H1 (cell line): ENCODE data around the gene SGMS1. TPM values are rescaled to one million over a fixed set of nuclear protein-coding genes. Genes with fewer than 3 reads are reported as not detected.
A peak's percentile ranks its signal among the peaks of the same experiment; 100 is the strongest.

Experiments
- CTCF ChIA-PET: fragments of 300-600 bp; sonication (Branson Sonifier 250); formaldehyde crosslinking; loops from one replicate; lab custom pipeline; 2021; ENCODE audit not compliant: partially characterized antibody; lab: Charles Lee
- POLR2A ChIA-PET: fragments of 300-600 bp; sonication (Branson Sonifier 250); formaldehyde crosslinking; loops from one replicate; lab custom pipeline; 2021; ENCODE audit warnings: inconsistent platforms; ENCODE audit not compliant: partially characterized antibody; lab: Charles Lee
- DNase-seq, 2 experiments: peaks; one replicate each; pipeline versions ENCODE4 v3.0.0 to v3.0.0-alpha.2; 2010 to 2022; ENCODE audit warnings: low spot score in 2 of 2, low read depth in 1 of 2, mixed read lengths in 1 of 2
- FAIRE-seq: peaks from 2 replicates; lab custom pipeline; 2011; peaks lifted over from hg19 to GRCh38; lab: Jason Lieb, UNC
- H2AFZ ChIP-seq: 2 replicates; pipeline ENCODE4 v1.8.1; 2012; ENCODE audit warnings: low read length, inconsistent platforms
- H2AK5ac ChIP-seq: 2 replicates; pipeline ENCODE4 v1.6.1; 2013; ENCODE audit warnings: low read depth, low read length
- H2BK120ac ChIP-seq: replicated peaks from 2 replicates; pipeline ENCODE3; 2013; ENCODE audit warnings: low read depth, low read length, inconsistent platforms
- H2BK12ac ChIP-seq: 2 replicates; pipeline ENCODE4 v1.6.1; 2013; ENCODE audit warnings: low read depth, low read length
- H2BK15ac ChIP-seq: 2 replicates; pipeline ENCODE4 v1.6.1; 2013; ENCODE audit warnings: low read length
- H2BK20ac ChIP-seq: 2 replicates; pipeline ENCODE4 v1.6.1; 2013; ENCODE audit warnings: low read length
- H2BK5ac ChIP-seq: 2 replicates; pipeline ENCODE4 v1.6.1; 2013; ENCODE audit warnings: low read depth, low read length
- H3K14ac ChIP-seq: 2 replicates; pipeline ENCODE4 v1.6.1; 2013; ENCODE audit warnings: inconsistent platforms; ENCODE audit not compliant: insufficient read length
- H3K18ac ChIP-seq: 2 replicates; pipeline ENCODE4 v1.6.1; 2013; ENCODE audit warnings: low read length; ENCODE audit errors: extremely low read depth
- H3K23ac ChIP-seq: 2 replicates; pipeline ENCODE4 v1.6.1; 2013; ENCODE audit warnings: inconsistent platforms; ENCODE audit not compliant: insufficient read length
- H3K23me2 ChIP-seq: 2 replicates; pipeline ENCODE4 v1.6.1; 2013; ENCODE audit warnings: low read depth, low read length
- H3K27ac ChIP-seq: 2 replicates; pipeline ENCODE4 v1.6.1; 2011; ENCODE audit warnings: low read depth, low read length, inconsistent platforms
- H3K27me3 ChIP-seq, 4 experiments: replicated peaks in 1 of 4; 1 replicate in 1 of 4; 2 replicates in 3 of 4; pipeline versions ENCODE4 v1.6.1 to v1.8.1; 2011 to 2013; ENCODE audit warnings: low read length in 3 of 4, mild to moderate bottlenecking in 3 of 4, inconsistent platforms in 2 of 4, mixed read lengths in 2 of 4, moderate library complexity in 1 of 4; ENCODE audit not compliant: control insufficient read depth in 3 of 4, insufficient read depth in 3 of 4; ENCODE audit errors: extremely low read depth in 1 of 4
- H3K36me3 ChIP-seq, 4 experiments: 2 replicates each; pipeline versions ENCODE4 v1.6.1 to v1.8.1; 2011 to 2013; ENCODE audit warnings: mild to moderate bottlenecking in 4 of 4, low read length in 3 of 4, moderate library complexity in 2 of 4, control low read depth in 1 of 4, inconsistent platforms in 1 of 4; ENCODE audit not compliant: insufficient read depth in 4 of 4, control insufficient read depth in 2 of 4
- H3K4ac ChIP-seq: replicated peaks from 2 replicates; pipeline ENCODE3; 2013; ENCODE audit warnings: low read length, low read depth, mixed read lengths, inconsistent platforms; ENCODE audit not compliant: insufficient read length
- H3K4me1 ChIP-seq, 4 experiments: replicated peaks in 1 of 4; 1 replicate in 1 of 4; 2 replicates in 3 of 4; pipeline versions ENCODE4 v1.6.1 to v1.8.1; 2011 to 2013; ENCODE audit warnings: low read length in 3 of 4, inconsistent platforms in 2 of 4, mixed read lengths in 1 of 4; ENCODE audit not compliant: insufficient read depth in 4 of 4, control insufficient read depth in 3 of 4
- H3K4me2 ChIP-seq, 2 experiments: 2 replicates each; pipeline versions ENCODE4 v1.6.1 to v1.8.1; 2011 to 2013; ENCODE audit warnings: low read depth in 2 of 2, low read length in 2 of 2, control low read depth in 1 of 2, inconsistent platforms in 1 of 2, mild to moderate bottlenecking in 1 of 2; ENCODE audit not compliant: insufficient read depth in 1 of 2
- H3K4me3 ChIP-seq, 4 experiments: fragments of 200-600, 300-600 bp in 1 of 4; sonication (generic), shearing (Covaris generic), sonication (Bioruptor Twin) in 1 of 4; 2 replicates each; pipeline versions ENCODE4 v1.5.1 to v1.8.1; 2011 to 2016; ENCODE audit warnings: low read length in 4 of 4, low read depth in 3 of 4, control low read depth in 2 of 4, inconsistent platforms in 2 of 4, mild to moderate bottlenecking in 2 of 4, mixed read lengths in 1 of 4, moderate library complexity in 1 of 4; ENCODE audit not compliant: insufficient read depth in 2 of 4; ENCODE audit errors: extremely low read depth in 1 of 4
- H3K56ac ChIP-seq: replicated peaks from 2 replicates; pipeline ENCODE3; 2013; ENCODE audit warnings: low read depth, mild to moderate bottlenecking, mixed read lengths, low read length, inconsistent platforms; ENCODE audit not compliant: insufficient read length
- H3K79me1 ChIP-seq: 2 replicates; pipeline ENCODE4 v1.6.1; 2013; ENCODE audit warnings: low read depth, low read length, control low read depth
- H3K79me2 ChIP-seq, 2 experiments: 2 replicates each; pipeline versions ENCODE4 v1.6.1 to v1.8.1; 2012 to 2013; ENCODE audit warnings: low read length in 2 of 2, mild to moderate bottlenecking in 2 of 2, inconsistent platforms in 1 of 2; ENCODE audit not compliant: insufficient read depth in 2 of 2, control insufficient read depth in 1 of 2
- H3K9ac ChIP-seq, 4 experiments: replicated peaks in 1 of 4; 1 replicate in 1 of 4; 2 replicates in 3 of 4; pipeline versions ENCODE4 v1.6.1 to v1.8.1; 2011 to 2013; ENCODE audit warnings: low read depth in 3 of 4, low read length in 3 of 4, control low read depth in 2 of 4, mild to moderate bottlenecking in 2 of 4, moderate library complexity in 2 of 4, inconsistent platforms in 1 of 4; ENCODE audit errors: extremely low read depth in 1 of 4
- H3K9me3 ChIP-seq, 2 experiments: 2 replicates each; pipeline versions ENCODE4 v1.6.1 to v1.8.1; 2012 to 2013; ENCODE audit warnings: mild to moderate bottlenecking in 2 of 2, moderate library complexity in 2 of 2, control low read depth in 1 of 2, inconsistent platforms in 1 of 2, low read depth in 1 of 2, low read length in 1 of 2, mixed read lengths in 1 of 2; ENCODE audit not compliant: insufficient read depth in 2 of 2
- H4K20me1 ChIP-seq, 2 experiments: replicated peaks in 1 of 2; 2 replicates each; pipeline versions ENCODE3 to v1.8.1; 2011 to 2013; ENCODE audit warnings: inconsistent platforms in 2 of 2, low read length in 2 of 2, mild to moderate bottlenecking in 1 of 2; ENCODE audit not compliant: insufficient read depth in 2 of 2, control insufficient read depth in 1 of 2
- H4K5ac ChIP-seq: 2 replicates; pipeline ENCODE4 v1.6.1; 2013; ENCODE audit warnings: low read length, low read depth, mixed read lengths, inconsistent platforms; ENCODE audit not compliant: insufficient read length
- H4K8ac ChIP-seq: 2 replicates; pipeline ENCODE4 v1.8.0; 2013; ENCODE audit warnings: mild to moderate bottlenecking, moderate library complexity, low read length, inconsistent platforms; ENCODE audit not compliant: insufficient read depth; ENCODE audit errors: extremely low read depth
- H4K91ac ChIP-seq: replicated peaks from 2 replicates; pipeline ENCODE3; 2013; ENCODE audit warnings: low read length, mixed read lengths, inconsistent platforms; ENCODE audit not compliant: insufficient read length
- CHD1 ChIP-seq: IDR thresholded peaks from 2 replicates; pipeline ENCODE4 v1.6.1; 2012; ENCODE audit warnings: low read depth, low read length, improper control_type of control experiment
- CREB1 ChIP-seq: IDR thresholded peaks from 2 replicates; pipeline ENCODE4 v1.6.1; 2012; ENCODE audit warnings: inconsistent platforms
- HDAC2 ChIP-seq, 2 experiments: fragments of 300-600 bp in 1 of 2; sonication (generic) in 1 of 2; IDR thresholded peaks; 2 replicates each; pipeline ENCODE4 v1.6.1; 2011 to 2012; ENCODE audit warnings: low read depth in 2 of 2, low read length in 2 of 2, mild to moderate bottlenecking in 2 of 2, moderate library complexity in 2 of 2, borderline replicate concordance in 1 of 2, inconsistent platforms in 1 of 2
- HDAC6 ChIP-seq: IDR thresholded peaks from one replicate; pipeline ENCODE4 v1.7.1; 2012; ENCODE audit warnings: low read depth, mild to moderate bottlenecking, inconsistent platforms, low read length, moderate library complexity
- JUN ChIP-seq: IDR thresholded peaks from 2 replicates; pipeline ENCODE4 v1.6.1; 2011; ENCODE audit warnings: low read depth, mild to moderate bottlenecking, improper control_type of control experiment, low read length
- KDM4A ChIP-seq: IDR thresholded peaks from one replicate; pipeline ENCODE4 v1.7.1; 2012; ENCODE audit warnings: low read depth, mild to moderate bottlenecking, moderate library complexity, low read length, inconsistent platforms; ENCODE audit not compliant: severe bottlenecking
- NANOG ChIP-seq: IDR thresholded peaks from 2 replicates; pipeline ENCODE4 v1.6.1; 2011; ENCODE audit warnings: low read length, low read depth, mild to moderate bottlenecking, inconsistent platforms; ENCODE audit not compliant: insufficient read depth, poor library complexity, severe bottlenecking
- RAD21 ChIP-seq, 2 experiments: IDR thresholded peaks in 1 of 2; conservative IDR thresholded peaks in 1 of 2; 2 replicates each; pipeline ENCODE4 v1.6.1; 2011; ENCODE audit warnings: low read depth in 2 of 2, low read length in 2 of 2, improper control_type of control experiment in 1 of 2, inconsistent platforms in 1 of 2, mild to moderate bottlenecking in 1 of 2, moderate library complexity in 1 of 2
- SP1 ChIP-seq: IDR thresholded peaks from 2 replicates; pipeline ENCODE4 v1.6.1; 2011; ENCODE audit warnings: low read depth, low read length
- WGBS, 2 experiments: shearing (Covaris generic) in 1 of 2; methylation state at CpG; one replicate each; pipeline versions ENCODE4 v1.1.6 to v1.1.7; 2013 to 2015; ENCODE audit warnings: low lambda C conversion rate in 2 of 2, mixed read lengths in 2 of 2, inconsistent platforms in 1 of 2, low coverage in 1 of 2, missing lambda C conversion rate in 1 of 2; ENCODE audit not compliant: insufficient replicate concordance in 2 of 2, insufficient coverage in 1 of 2, insufficient read length in 1 of 2; ENCODE audit errors: extremely low coverage in 1 of 2, missing lambda C conversion rate in 1 of 2; 5-methylcytosine and 5-hydroxymethylcytosine counted together
- polyA plus RNA-seq, 7 experiments: library from polyadenylated mRNA; depleted of rRNA in 3 of 7; stranded (reverse) in 5 of 7; unstranded in 2 of 7; fragments of >200 nt in 5 of 7; fragments of 200-250 nt in 2 of 7; gene quantifications; 1 replicate in 5 of 7; 2 replicates in 1 of 7; 4 replicates in 1 of 7; pipeline versions ENCODE4 v1.2.1 to v1.2.3, GENCODE V29; 2011 to 2013; ENCODE audit warnings: missing spikeins in 2 of 7, mixed read lengths in 2 of 7
- total RNA-seq: library from RNA; stranded (reverse); fragmentation: NEBNext Ultra II Directional; extraction: Animal tissue kit (Norgen Biotek cat#: 25700); gene quantifications from 2 replicates; pipeline ENCODE4 v1.2.1, GENCODE V29; 2021
- TF ChIP-seq, protein P1 (sequence below): IDR thresholded peaks from 2 replicates; pipeline ENCODE4 v1.6.1; 2012; ENCODE audit warnings: low read length, inconsistent platforms

SGMS1 gene
- total and polyA plus RNA-seq, 2 of the 8 experiments (the other 6 are each of a cell fraction or from before 2014, with no cell fraction given), result 6.0 to 15.6 TPM

DNA sequence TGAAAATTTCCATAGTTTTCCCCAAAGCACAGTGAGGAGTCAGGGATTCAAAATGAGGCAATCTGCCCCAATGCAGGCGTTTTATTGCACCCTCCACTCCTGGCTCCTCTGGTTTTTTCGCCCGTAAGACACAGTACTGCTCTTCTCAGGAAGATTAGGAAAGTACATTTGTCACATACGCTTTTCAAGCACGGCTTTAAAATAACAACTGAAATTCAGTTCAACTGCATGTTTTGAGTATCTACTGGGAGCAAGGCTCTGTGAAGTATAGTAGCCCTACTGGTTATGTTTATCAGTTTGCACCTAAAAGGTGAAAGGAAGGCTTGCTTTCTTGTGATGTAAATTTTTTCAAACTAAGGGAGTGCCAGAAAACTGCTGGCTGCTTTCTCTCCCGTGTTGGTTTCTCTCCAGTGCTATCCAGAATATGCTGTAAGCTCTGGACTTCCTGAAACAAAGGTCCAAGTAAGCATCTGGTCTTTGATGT is 1.9 kb upstream of the SGMS1 start:
- Histone ChIP-seq H3K4me1 (peaks cover 5 to 22% (median 15%) of the 10 kb centered on the region in 4 experiments), H4K20me1 (peaks cover 2 to 10% of the 10 kb centered on the region in 2 experiments), H3K23ac (no peak overlapping the region), H2AK5ac (0 out of 2 replicates have a peak overlapping the region, but pooled peaks have one; percentile 32), H2BK12ac (peak overlapping the region; percentile 91; the same call in 1 of the 2 replicates), H4K5ac (peak overlapping the region; percentile 98), H3K4ac (peak overlapping the region; percentile 39), H3K18ac (peak overlapping the region; percentile 86), H2AFZ (no peak overlapping the region), H3K9ac (peak overlapping the region in 3 of 4 experiments; percentile 85 to 94 (median 93); a peak in 6 of 7 replicates), H4K8ac (no peak overlapping the region), H4K91ac (peak overlapping the region; percentile 64), H3K36me3 (no peaks in the 10 kb centered on the region), H3K79me2 (peaks cover 0 to 21% of the 10 kb centered on the region in 2 experiments; a peak in 2 of 4 replicates), H3K23me2 (peaks cover 17% of the 10 kb centered on the region), H2BK20ac (no peak overlapping the region), H2BK15ac (no peak overlapping the region), H3K27ac (peak overlapping the region; percentile 97), H3K14ac (no peak overlapping the region), H2BK120ac (peak overlapping the region; percentile 26), H3K9me3 (no peaks in the 10 kb centered on the region), H3K27me3 (no peaks in the 10 kb centered on the region; a peak in 1 of 7 replicates), H2BK5ac (peak overlapping the region; percentile 96), H3K79me1 (no peaks in the 10 kb centered on the region; the same call in 1 of the 2 replicates), H3K56ac (peak overlapping the region; percentile 77), H3K4me3 (peak overlapping the region; percentile 65 to 88 (median 76)), H3K4me2 (peak overlapping the region; percentile 88 to 100)
- no peak for DNase-seq
- WGBS, 2 experiments, result 2% methylated on average over 6 of the region's 6 CpGs; no CpG with 5 or more reads in 1 of the 2 experiments
- ChIA-PET POLR2A (interaction anchor here (0.6 to 2.5 kb wide), 11 partner anchors 11 to 633 kb away, joined by 3 to 21 read pairs (median 4); no protein-coding TSS in a partner anchor), CTCF (interaction anchor here (0.7 to 1.2 kb wide), 4 partner anchors 12 to 72 kb away, joined by 3 read pairs; no protein-coding TSS in a partner anchor)
- FAIRE-seq, result peak; percentile 76
- TF ChIP-seq CREB1 (no peak), CHD1 (no peak), NANOG (no peak), HDAC6 (no peak), JUN (no peak), SP1 (peak; percentile 59; the same call in 1 of the 2 replicates), HDAC2 (IDR thresholded peaks at IDR 0.05; ENCODE audit: borderline replicate concordance in 1 of 2, low read depth in 2 of 2, low read length in 2 of 2) (no peak), KDM4A (no peak), RAD21 (IDR thresholded peaks at IDR 0.05 in 1 of 2, conservative IDR thresholded peaks at IDR 0.05 in 1 of 2; ENCODE audit: low read depth in 2 of 2, low read length in 2 of 2) (0 out of 4 replicates have a peak, but pooled peaks of 1 of the 2 experiments have one; percentile 2)
- TF ChIP-seq, protein P1, sequence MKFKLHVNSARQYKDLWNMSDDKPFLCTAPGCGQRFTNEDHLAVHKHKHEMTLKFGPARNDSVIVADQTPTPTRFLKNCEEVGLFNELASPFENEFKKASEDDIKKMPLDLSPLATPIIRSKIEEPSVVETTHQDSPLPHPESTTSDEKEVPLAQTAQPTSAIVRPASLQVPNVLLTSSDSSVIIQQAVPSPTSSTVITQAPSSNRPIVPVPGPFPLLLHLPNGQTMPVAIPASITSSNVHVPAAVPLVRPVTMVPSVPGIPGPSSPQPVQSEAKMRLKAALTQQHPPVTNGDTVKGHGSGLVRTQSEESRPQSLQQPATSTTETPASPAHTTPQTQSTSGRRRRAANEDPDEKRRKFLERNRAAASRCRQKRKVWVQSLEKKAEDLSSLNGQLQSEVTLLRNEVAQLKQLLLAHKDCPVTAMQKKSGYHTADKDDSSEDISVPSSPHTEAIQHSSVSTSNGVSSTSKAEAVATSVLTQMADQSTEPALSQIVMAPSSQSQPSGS, result no peak
